Measurements from ENCODE around the gene XRN2. TPM values are rescaled to one million over a fixed set of nuclear protein-coding genes. Genes with fewer than 3 reads are reported as not detected.
"Not testable (repeated sequence)": the region's sequence is repeated elsewhere in the genome, so short reads cannot be mapped to it uniquely, and the experiment has no call there.

XRN2 gene
- total and polyA plus RNA-seq, 4 donors = 48.5 to 67.1 (median 56.9) TPM

GRCh38 chr20:21396599-21397340 is 93.6 kb downstream of the XRN2 start:
- under 1% methylated on average over 116 of the region's 116 CpGs for WGBS (ENCODE audit: insufficient coverage)
- Histone ChIP-seq H3K4me3 (ENCODE audit: low read depth, low read length) (no peak overlapping the region), H3K27me3 (ENCODE audit: control insufficient read depth, insufficient read depth, low read length) (peaks cover 84% of the 10 kb centered on the region), H3K4me1 (ENCODE audit: control insufficient read depth, insufficient read depth, low read length) (peaks cover 5% of the 10 kb centered on the region), H3K36me3 (ENCODE audit: control insufficient read depth, insufficient read depth, low read length) (no peaks in the 10 kb centered on the region), H3K9me3 (ENCODE audit: control insufficient read depth, insufficient read depth, low read length) (no peaks in the 10 kb centered on the region), H3K27ac (ENCODE audit: low read depth, low read length) (no peak overlapping the region)
- DNase-seq (ENCODE audit: low read depth in 4 of 6, low spot score in 6 of 6) = peak in 2 of 6 donors; percentile 33 to 41

GRCh38 chr20:21397341-21398108 is 94.4 kb downstream of the XRN2 start, which contains the start of gene NKX2-4:
Gene NKX2-4, minus strand, starts transcription at chr20:21397526. Its CDS starts 127 bp downstream, at chr20:21397399.
- Histone ChIP-seq H3K27ac (ENCODE audit: low read depth, low read length) (no peak within 1 kb of the TSS), H3K4me3 (ENCODE audit: low read depth, low read length) (no peak within 1 kb of the TSS)

GRCh38 chr20:21398109-21399004 is 95.2 kb downstream of the XRN2 start:
- Histone ChIP-seq H3K27me3 (ENCODE audit: control insufficient read depth, insufficient read depth, low read length) (peaks cover 77% of the 10 kb centered on the region), H3K36me3 (ENCODE audit: control insufficient read depth, insufficient read depth, low read length) (no peaks in the 10 kb centered on the region), H3K9me3 (ENCODE audit: control insufficient read depth, insufficient read depth, low read length) (no peaks in the 10 kb centered on the region), H3K4me1 (ENCODE audit: control insufficient read depth, insufficient read depth, low read length) (peaks cover 3% of the 10 kb centered on the region), H3K27ac (ENCODE audit: low read depth, low read length) (no peak overlapping the region), H3K4me3 (ENCODE audit: low read depth, low read length) (no peak overlapping the region)
- 56% methylated on average over 1 of the region's 10 CpGs for WGBS (ENCODE audit: insufficient coverage)
- peak in 2 of 6 donors; percentile 60 to 71 for DNase-seq (ENCODE audit: low read depth in 4 of 6, low spot score in 6 of 6)

More at GRCh38 chr20:21397341-21398108, 94.4 kb downstream of the XRN2 start, which contains the start of gene NKX2-4:
- 1% methylated on average over 43 of the region's 57 CpGs for WGBS (ENCODE audit: insufficient coverage)
- no peaks in the 10 kb centered on the region for H3K9me3 ChIP-seq (ENCODE audit: control insufficient read depth, insufficient read depth, low read length)
- H3K4me1 ChIP-seq (ENCODE audit: control insufficient read depth, insufficient read depth, low read length) = peaks cover 3% of the 10 kb centered on the region
- peak in 2 of 6 donors; percentile 17 to 25 for DNase-seq (ENCODE audit: low read depth in 4 of 6, low spot score in 6 of 6)
- H3K27me3 ChIP-seq (ENCODE audit: control insufficient read depth, insufficient read depth, low read length) = peaks cover 81% of the 10 kb centered on the region
- no peaks in the 10 kb centered on the region for H3K36me3 ChIP-seq (ENCODE audit: control insufficient read depth, insufficient read depth, low read length)

- no peak overlapping the region for H3K4me3 ChIP-seq (ENCODE audit: low read depth, low read length)
- peaks cover 73% of the 10 kb centered on the region for H3K27me3 ChIP-seq (ENCODE audit: control insufficient read depth, insufficient read depth, low read length)
- DNase-seq (ENCODE audit: low read depth in 4 of 6, low spot score in 6 of 6) = peak in 1 of 6 donors; percentile 55
- H3K27ac ChIP-seq (ENCODE audit: low read depth, low read length) = no peak overlapping the region
- H3K4me1 ChIP-seq (ENCODE audit: control insufficient read depth, insufficient read depth, low read length) = peaks cover 3% of the 10 kb centered on the region
- no peaks in the 10 kb centered on the region for H3K9me3 ChIP-seq (ENCODE audit: control insufficient read depth, insufficient read depth, low read length)
- no CpG with 5 or more reads among the region's 5 CpGs for WGBS (ENCODE audit: insufficient coverage)
- no peaks in the 10 kb centered on the region for H3K36me3 ChIP-seq (ENCODE audit: control insufficient read depth, insufficient read depth, low read length)
These were observed 95.9 kb downstream of the XRN2 start for GRCh38 chr20:21399005-21399475.

GRCh38 chr20:21411725-21412124 is 108.6 kb downstream of the XRN2 start:
- Histone ChIP-seq H3K4me1 (ENCODE audit: control insufficient read depth, insufficient read depth, low read length) (no peaks in the 10 kb centered on the region), H3K27me3 (ENCODE audit: control insufficient read depth, insufficient read depth, low read length) (peaks cover 6% of the 10 kb centered on the region), H3K36me3 (ENCODE audit: control insufficient read depth, insufficient read depth, low read length) (no peaks in the 10 kb centered on the region), H3K9me3 (ENCODE audit: control insufficient read depth, insufficient read depth, low read length) (no peaks in the 10 kb centered on the region), H3K4me3 (ENCODE audit: low read depth, low read length) (no peak overlapping the region), H3K27ac (ENCODE audit: low read depth, low read length) (no peak overlapping the region)
- DNase-seq (ENCODE audit: low read depth in 4 of 6, low spot score in 6 of 6) = no peak

GRCh38 chr20:21413996-21414395 is 110.9 kb downstream of the XRN2 start:
- not testable (repeated sequence) for H3K4me1 ChIP-seq (ENCODE audit: control insufficient read depth, insufficient read depth, low read length); H3K36me3 ChIP-seq (ENCODE audit: control insufficient read depth, insufficient read depth, low read length); H3K27ac ChIP-seq (ENCODE audit: low read depth, low read length); H3K27me3 ChIP-seq (ENCODE audit: control insufficient read depth, insufficient read depth, low read length); H3K9me3 ChIP-seq (ENCODE audit: control insufficient read depth, insufficient read depth, low read length); H3K4me3 ChIP-seq (ENCODE audit: low read depth, low read length); DNase-seq (ENCODE audit: low read depth in 4 of 6, low spot score in 6 of 6)
- WGBS (ENCODE audit: insufficient coverage) = 80% methylated on average over 1 of the region's 3 CpGs

- H3K36me3 ChIP-seq (ENCODE audit: control insufficient read depth, insufficient read depth, low read length); DNase-seq (ENCODE audit: low read depth in 4 of 6, low spot score in 6 of 6); H3K9me3 ChIP-seq (ENCODE audit: control insufficient read depth, insufficient read depth, low read length); H3K27ac ChIP-seq (ENCODE audit: low read depth, low read length); H3K4me1 ChIP-seq (ENCODE audit: control insufficient read depth, insufficient read depth, low read length); H3K27me3 ChIP-seq (ENCODE audit: control insufficient read depth, insufficient read depth, low read length); H3K4me3 ChIP-seq (ENCODE audit: low read depth, low read length): not testable (repeated sequence)
- WGBS (ENCODE audit: insufficient coverage) = no CpG with 5 or more reads among the region's 2 CpGs
These were observed 116.0 kb downstream of the XRN2 start for GRCh38 chr20:21419147-21419546.

- WGBS (ENCODE audit: insufficient coverage) = no CpG with 5 or more reads among the region's 4 CpGs
- Histone ChIP-seq H3K4me3 (ENCODE audit: low read depth, low read length) (no peak overlapping the region), H3K36me3 (ENCODE audit: control insufficient read depth, insufficient read depth, low read length) (no peaks in the 10 kb centered on the region), H3K4me1 (ENCODE audit: control insufficient read depth, insufficient read depth, low read length) (no peaks in the 10 kb centered on the region), H3K9me3 (ENCODE audit: control insufficient read depth, insufficient read depth, low read length) (peaks cover 7% of the 10 kb centered on the region), H3K27me3 (ENCODE audit: control insufficient read depth, insufficient read depth, low read length) (no peaks in the 10 kb centered on the region), H3K27ac (ENCODE audit: low read depth, low read length) (no peak overlapping the region)
- DNase-seq (ENCODE audit: low read depth in 4 of 6, low spot score in 6 of 6) = no peak
These were observed 118.6 kb downstream of the XRN2 start for GRCh38 chr20:21421601-21422236.

- H3K4me1 ChIP-seq (ENCODE audit: control insufficient read depth, insufficient read depth, low read length); H3K36me3 ChIP-seq (ENCODE audit: control insufficient read depth, insufficient read depth, low read length); H3K9me3 ChIP-seq (ENCODE audit: control insufficient read depth, insufficient read depth, low read length); H3K4me3 ChIP-seq (ENCODE audit: low read depth, low read length); H3K27ac ChIP-seq (ENCODE audit: low read depth, low read length); DNase-seq (ENCODE audit: low read depth in 4 of 6, low spot score in 6 of 6); H3K27me3 ChIP-seq (ENCODE audit: control insufficient read depth, insufficient read depth, low read length): not testable (repeated sequence)
- WGBS (ENCODE audit: insufficient coverage) = 100% methylated on average over 1 of the region's 1 CpG
These were observed 120.6 kb downstream of the XRN2 start for GRCh38 chr20:21423712-21424111.

Measured in spinal cord (tissue), 10 donors.